BJ (cell line): ENCODE data around the gene DOCK11. TPM values are rescaled to one million over a fixed set of nuclear protein-coding genes. Genes with fewer than 3 reads are reported as not detected.

ENCODE experiments used
- CTCF ChIA-PET: fragments of 350-600 bp; formaldehyde crosslinking; extraction: SDS; loops from one replicate; lab custom pipeline; 2021; ENCODE audit warnings: antibody characterized with exemption, inconsistent platforms; lab: Yijun Ruan, JAX
- POLR2A ChIA-PET: fragments of 300-600 bp; sonication (Branson Sonifier 250); formaldehyde crosslinking; extraction: SDS; loops from one replicate; lab custom pipeline; 2021; ENCODE audit warnings: antibody characterized with exemption; lab: Charles Lee
- DNase-seq: peaks from one replicate; pipeline ENCODE4 v3.0.0-alpha.2; 2011; ENCODE audit warnings: low read depth
- H3K27me3 ChIP-seq: 2 replicates; pipeline ENCODE4 v1.6.0; 2011; ENCODE audit warnings: low read length; ENCODE audit not compliant: control insufficient read depth, insufficient read depth
- H3K36me3 ChIP-seq: 2 replicates; pipeline ENCODE4 v1.5.1; 2011; ENCODE audit warnings: low read length; ENCODE audit not compliant: control insufficient read depth, insufficient read depth
- H3K4me3 ChIP-seq: 2 replicates; pipeline ENCODE4 v1.5.1; 2011; ENCODE audit warnings: low read depth, mild to moderate bottlenecking, control low read depth, low read length
- polyA plus RNA-seq: library from polyadenylated mRNA; depleted of rRNA; stranded (reverse); fragments of >200 nt; gene quantifications from 2 replicates; pipeline ENCODE4 v1.2.3, GENCODE V29; 2011
- TF ChIP-seq, protein P1 (sequence below): IDR thresholded peaks from 2 replicates; pipeline ENCODE4 v1.5.1; 2011; ENCODE audit warnings: low read depth, mild to moderate bottlenecking, control low read depth, inconsistent platforms, low read length, moderate library complexity; ENCODE audit not compliant: insufficient read depth

Gene DOCK11
- polyA plus RNA-seq, 1 experiment = 10.3 TPM

- no peak overlapping the region for H3K4me3 ChIP-seq
- H3K27me3 ChIP-seq = no peaks in the 10 kb centered on the region
- POLR2A ChIA-PET = no interaction called here
- TF ChIP-seq, protein P1, sequence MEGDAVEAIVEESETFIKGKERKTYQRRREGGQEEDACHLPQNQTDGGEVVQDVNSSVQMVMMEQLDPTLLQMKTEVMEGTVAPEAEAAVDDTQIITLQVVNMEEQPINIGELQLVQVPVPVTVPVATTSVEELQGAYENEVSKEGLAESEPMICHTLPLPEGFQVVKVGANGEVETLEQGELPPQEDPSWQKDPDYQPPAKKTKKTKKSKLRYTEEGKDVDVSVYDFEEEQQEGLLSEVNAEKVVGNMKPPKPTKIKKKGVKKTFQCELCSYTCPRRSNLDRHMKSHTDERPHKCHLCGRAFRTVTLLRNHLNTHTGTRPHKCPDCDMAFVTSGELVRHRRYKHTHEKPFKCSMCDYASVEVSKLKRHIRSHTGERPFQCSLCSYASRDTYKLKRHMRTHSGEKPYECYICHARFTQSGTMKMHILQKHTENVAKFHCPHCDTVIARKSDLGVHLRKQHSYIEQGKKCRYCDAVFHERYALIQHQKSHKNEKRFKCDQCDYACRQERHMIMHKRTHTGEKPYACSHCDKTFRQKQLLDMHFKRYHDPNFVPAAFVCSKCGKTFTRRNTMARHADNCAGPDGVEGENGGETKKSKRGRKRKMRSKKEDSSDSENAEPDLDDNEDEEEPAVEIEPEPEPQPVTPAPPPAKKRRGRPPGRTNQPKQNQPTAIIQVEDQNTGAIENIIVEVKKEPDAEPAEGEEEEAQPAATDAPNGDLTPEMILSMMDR = no peak
- no peak for DNase-seq
- CTCF ChIA-PET = no interaction called here
- peaks cover 3% of the 10 kb centered on the region for H3K36me3 ChIP-seq
Observed at GRCh38 chrX:118589227-118589626, 93.6 kb downstream of the DOCK11 start.

GRCh38 chrX:118593407-118593806 lies 97.8 kb downstream of the DOCK11 start:
- CTCF ChIA-PET = no interaction called here

DNA sequence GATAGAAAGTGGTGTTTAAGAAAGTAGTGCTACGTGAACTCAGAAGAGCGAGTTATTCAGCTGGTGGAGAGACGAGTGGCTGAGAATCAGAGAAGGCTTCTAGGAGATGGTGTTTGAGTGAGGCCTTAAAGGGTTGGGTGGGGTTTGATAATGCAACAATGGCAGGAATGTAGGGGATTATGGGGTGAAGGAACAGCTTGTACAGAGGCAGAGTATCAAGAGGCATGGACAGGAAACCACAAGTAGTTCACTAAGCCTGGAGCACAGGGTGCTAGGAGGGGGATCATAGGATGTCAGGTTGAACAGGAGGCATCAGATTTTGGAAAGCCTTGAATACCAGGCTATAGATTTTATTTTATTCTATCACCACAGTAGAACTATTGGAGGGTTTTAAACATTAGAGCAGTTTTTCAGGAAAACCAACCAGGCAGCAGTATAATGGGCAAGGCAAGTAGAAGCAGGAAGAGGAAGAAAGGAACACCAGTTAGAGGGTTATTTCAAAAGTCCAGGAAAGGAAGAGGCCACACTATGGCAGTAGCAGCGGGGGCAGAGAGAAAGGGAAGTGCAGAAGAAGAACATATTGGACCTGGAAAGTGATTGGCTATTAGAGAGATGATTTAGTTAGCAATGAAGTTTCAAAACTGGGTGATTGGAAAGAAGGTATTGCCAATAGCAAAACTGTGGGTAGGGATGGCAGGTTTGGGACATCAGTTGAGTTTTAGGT lies 99.2 kb downstream of the DOCK11 start:
- Histone ChIP-seq H3K27me3 (no peaks in the 10 kb centered on the region), H3K4me3 (no peak overlapping the region), H3K36me3 (peaks cover 3% of the 10 kb centered on the region)
- TF ChIP-seq, protein P1 = no peak
- POLR2A ChIA-PET = no interaction called here
- CTCF ChIA-PET = no interaction called here
- no peak for DNase-seq

More at GRCh38 chrX:118593407-118593806, 97.8 kb downstream of the DOCK11 start:
- peaks cover 3% of the 10 kb centered on the region for H3K36me3 ChIP-seq
- POLR2A ChIA-PET = no interaction called here
- no peaks in the 10 kb centered on the region for H3K27me3 ChIP-seq
- no peak for DNase-seq
- H3K4me3 ChIP-seq = no peak overlapping the region
- TF ChIP-seq, protein P1 = no peak

- DNase-seq = no peak
- Histone ChIP-seq H3K27me3 (no peaks in the 10 kb centered on the region), H3K4me3 (no peak overlapping the region), H3K36me3 (peaks cover 3% of the 10 kb centered on the region)
- TF ChIP-seq, protein P1 = no peak
- ChIA-PET POLR2A (no interaction called here), CTCF (no interaction called here)
Observed at GRCh38 chrX:118595501-118596042, 100.0 kb downstream of the DOCK11 start.

- H3K36me3 ChIP-seq = peaks cover 1% of the 10 kb centered on the region
- no peaks in the 10 kb centered on the region for H3K27me3 ChIP-seq
- no peak overlapping the region for H3K4me3 ChIP-seq
- ChIA-PET CTCF (no interaction called here), POLR2A (no interaction called here)
- TF ChIP-seq, protein P1 = no peak
- DNase-seq = no peak
Observed at GRCh38 chrX:118596390-118596789, 100.8 kb downstream of the DOCK11 start.
